A673 (cell line): Measurements from ENCODE around the gene GPR160. TPM values are rescaled to one million over a fixed set of nuclear protein-coding genes. Genes with fewer than 3 reads are reported as not detected.

ENCODE experiments used
- BruUV-seq: library from RNA; stranded (reverse); fragments of 400-500 nt; replicated peaks from 2 replicates; lab custom pipeline; 2021; lab: Mats Ljungman, UMichigan
- CTCF ChIA-PET: fragments of 300-600 bp; sonication (Branson Sonifier 250); formaldehyde crosslinking; loops from one replicate; lab custom pipeline; 2022; ENCODE audit warnings: antibody characterized with exemption; lab: Charles Lee
- POLR2A ChIA-PET: fragments of 300-600 bp; sonication (Branson Sonifier 250); formaldehyde crosslinking; loops from one replicate; lab custom pipeline; 2022; ENCODE audit warnings: antibody characterized with exemption; ENCODE audit not compliant: low non-redundant PET; lab: Charles Lee
- DNase-seq: peaks from one replicate; pipeline ENCODE4 v3.0.0-alpha.2; 2015; ENCODE audit warnings: low spot score
- H3K27ac ChIP-seq: fragments of 200-600 bp; sonication (generic); 2 replicates; pipeline ENCODE4 v1.5.1; 2016; ENCODE audit warnings: mixed run types, low read depth, mild to moderate bottlenecking, mixed read lengths, antibody characterized with exemption, low read length; ENCODE audit not compliant: poor library complexity, severe bottlenecking
- H3K27me3 ChIP-seq: fragments of 200-600 bp; sonication (generic); replicated peaks from 2 replicates; pipeline ENCODE4 v1.6.1; 2017; ENCODE audit warnings: mixed run types, low read depth, mild to moderate bottlenecking, mixed read lengths, antibody characterized with exemption, low read length; ENCODE audit not compliant: insufficient read depth, poor library complexity
- H3K36me3 ChIP-seq: fragments of 200-600 bp; sonication (generic); 2 replicates; pipeline ENCODE4 v1.6.1; 2016; ENCODE audit warnings: mixed run types, mild to moderate bottlenecking, mixed read lengths, antibody characterized with exemption, low read length; ENCODE audit not compliant: insufficient read depth, poor library complexity, severe bottlenecking
- H3K4me1 ChIP-seq: fragments of 200-600 bp; sonication (generic); 2 replicates; pipeline ENCODE4 v1.6.1; 2017; ENCODE audit warnings: mixed run types, mild to moderate bottlenecking, mixed read lengths, antibody characterized with exemption, low read length; ENCODE audit not compliant: insufficient read depth, poor library complexity, severe bottlenecking
- H3K4me3 ChIP-seq: fragments of 200-600 bp; sonication (generic); 2 replicates; pipeline ENCODE4 v1.5.1; 2016; ENCODE audit warnings: low read depth, mixed run types, mild to moderate bottlenecking, mixed read lengths, low read length; ENCODE audit not compliant: poor library complexity, severe bottlenecking
- H3K9me3 ChIP-seq: fragments of 200-600 bp; sonication (generic); 2 replicates; pipeline ENCODE4 v1.6.1; 2016; ENCODE audit warnings: mixed run types, low read depth, mild to moderate bottlenecking, mixed read lengths, antibody characterized with exemption, low read length; ENCODE audit not compliant: poor library complexity, severe bottlenecking
- EZH2 ChIP-seq: fragments of 200-600 bp; sonication (generic); IDR thresholded peaks from 2 replicates; pipeline ENCODE4 v1.6.1; 2017; ENCODE audit warnings: borderline replicate concordance, low read depth, mild to moderate bottlenecking, mixed read lengths, antibody characterized with exemption, low read length; ENCODE audit not compliant: poor library complexity, severe bottlenecking
- intact Hi-C: fragments of 100-400 bp; cut with micrococcal nuclease; formaldehyde crosslinking; loops from one replicate; pipeline ENCODE4 v1.10.0; 2022; ENCODE audit not compliant: unreplicated experiment
- total RNA-seq: library from RNA; stranded (reverse); gene quantifications from 2 replicates; pipeline ENCODE4 v1.2.3, GENCODE V29; 2021
- TF ChIP-seq, protein P1 (sequence below): fragments of 300-800, 200-600 bp; sonication (generic); conservative IDR thresholded peaks from 2 replicates; pipeline ENCODE4 v1.5.1; 2017; ENCODE audit warnings: low read depth, mild to moderate bottlenecking, antibody characterized with exemption, low read length, moderate library complexity, mixed read lengths

The GPR160 gene
- total RNA-seq, 1 experiment from 2014 or later, result 11.2 TPM

GRCh38 chr3:170062068-170062467 is 24.3 kb downstream of the GPR160 start:
- H3K36me3 ChIP-seq, result no peaks in the 10 kb centered on the region
- H3K9me3 ChIP-seq, result no peaks in the 10 kb centered on the region
- TF ChIP-seq, protein P1, sequence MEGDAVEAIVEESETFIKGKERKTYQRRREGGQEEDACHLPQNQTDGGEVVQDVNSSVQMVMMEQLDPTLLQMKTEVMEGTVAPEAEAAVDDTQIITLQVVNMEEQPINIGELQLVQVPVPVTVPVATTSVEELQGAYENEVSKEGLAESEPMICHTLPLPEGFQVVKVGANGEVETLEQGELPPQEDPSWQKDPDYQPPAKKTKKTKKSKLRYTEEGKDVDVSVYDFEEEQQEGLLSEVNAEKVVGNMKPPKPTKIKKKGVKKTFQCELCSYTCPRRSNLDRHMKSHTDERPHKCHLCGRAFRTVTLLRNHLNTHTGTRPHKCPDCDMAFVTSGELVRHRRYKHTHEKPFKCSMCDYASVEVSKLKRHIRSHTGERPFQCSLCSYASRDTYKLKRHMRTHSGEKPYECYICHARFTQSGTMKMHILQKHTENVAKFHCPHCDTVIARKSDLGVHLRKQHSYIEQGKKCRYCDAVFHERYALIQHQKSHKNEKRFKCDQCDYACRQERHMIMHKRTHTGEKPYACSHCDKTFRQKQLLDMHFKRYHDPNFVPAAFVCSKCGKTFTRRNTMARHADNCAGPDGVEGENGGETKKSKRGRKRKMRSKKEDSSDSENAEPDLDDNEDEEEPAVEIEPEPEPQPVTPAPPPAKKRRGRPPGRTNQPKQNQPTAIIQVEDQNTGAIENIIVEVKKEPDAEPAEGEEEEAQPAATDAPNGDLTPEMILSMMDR, result no peak
- no peak for TF ChIP-seq EZH2
- no peaks in the 10 kb centered on the region for H3K27me3 ChIP-seq
- POLR2A ChIA-PET, result no interaction called here
- H3K4me1 ChIP-seq, result peaks cover 19% of the 10 kb centered on the region
- BruUV-seq, result no TSS peak
- H3K4me3 ChIP-seq, result no peak overlapping the region
- no peak for DNase-seq
- intact Hi-C loops, result no loop called here
- CTCF ChIA-PET, result no interaction called here
- H3K27ac ChIP-seq, result no peak overlapping the region

GRCh38 chr3:170062769-170063168 is 25.0 kb downstream of the GPR160 start:
- Histone ChIP-seq H3K27me3 (no peaks in the 10 kb centered on the region), H3K4me1 (peaks cover 17% of the 10 kb centered on the region), H3K36me3 (no peaks in the 10 kb centered on the region), H3K4me3 (no peak overlapping the region), H3K27ac (no peak overlapping the region), H3K9me3 (no peaks in the 10 kb centered on the region)
- no peak for DNase-seq
- intact Hi-C loops, result no loop called here
- no peak for TF ChIP-seq EZH2
- TF ChIP-seq, protein P1, result peak; percentile 45
- no TSS peak for BruUV-seq
- ChIA-PET POLR2A (no interaction called here), CTCF (no interaction called here)

- intact Hi-C loops, result no loop called here
- Histone ChIP-seq H3K4me1 (peaks cover 9% of the 10 kb centered on the region), H3K36me3 (no peaks in the 10 kb centered on the region), H3K9me3 (no peaks in the 10 kb centered on the region), H3K27me3 (no peaks in the 10 kb centered on the region), H3K27ac (no peak overlapping the region), H3K4me3 (no peak overlapping the region)
- POLR2A ChIA-PET, result no interaction called here
- CTCF ChIA-PET, result interaction anchor here (0.7 kb wide), 1 partner anchor 65 kb away, joined by 4 read pairs; no protein-coding TSS in a partner anchor
- TF ChIP-seq, protein P1, result no peak
- no peak for TF ChIP-seq EZH2
- no peak for DNase-seq
- no TSS peak for BruUV-seq
Observed at GRCh38 chr3:170063691-170064090, 25.9 kb downstream of the GPR160 start.
